HCT116 (cell line): ENCODE results near the gene ITIH4. TPM values are rescaled to one million over a fixed set of nuclear protein-coding genes. Genes with fewer than 3 reads are reported as not detected.

Experiments used
- ATAC-seq: fragments of 200-7000 bp; cut with Tn5 transposase; 2 replicates; pipeline ENCODE4 v1.9.1; 2020; ENCODE audit warnings: mild to moderate bottlenecking, moderate library complexity
- BruUV-seq: library from RNA; stranded (reverse); fragments of 400-500 nt; replicated peaks from 2 replicates; lab custom pipeline; 2021; lab: Mats Ljungman, UMichigan
- CTCF ChIA-PET: fragments of 300-600 bp; sonication (Branson Sonifier 250); formaldehyde crosslinking; loops from one replicate; lab custom pipeline; 2021; ENCODE audit warnings: antibody characterized with exemption; lab: Charles Lee
- POLR2A ChIA-PET: fragments of 300-600, 350-600 bp; sonication (Branson Sonifier 250); formaldehyde crosslinking; loops from one replicate; lab custom pipeline; 2021; ENCODE audit warnings: antibody characterized with exemption; lab: Charles Lee
- RAD21 ChIA-PET, 2 experiments: fragments of 300-600 bp; sonication (Branson Sonifier 250); formaldehyde crosslinking; loops; one replicate each; lab custom pipeline; 2023; ENCODE audit warnings: low total read pairs in 2 of 2; ENCODE audit not compliant: uncharacterized antibody in 2 of 2, unreplicated experiment in 2 of 2, low non-redundant PET in 1 of 2; lab: Charles Lee
- DNase-seq: peaks from one replicate; pipeline ENCODE4 v3.0.0-alpha.2; 2010; ENCODE audit warnings: low read depth, low spot score
- H2AFZ ChIP-seq: fragments of 200-600 bp; shearing (Covaris generic), sonication (generic); 2 replicates; pipeline ENCODE4 v1.6.1; 2017; ENCODE audit warnings: low read depth, mixed run types, mixed read lengths, antibody characterized with exemption, low read length; ENCODE audit not compliant: poor library complexity, severe bottlenecking
- H3K27ac ChIP-seq: 2 replicates; pipeline ENCODE4 v1.5.1; 2012; ENCODE audit warnings: low read depth, low read length
- H3K27me3 ChIP-seq: fragments of 200-600 bp; sonication (generic); 2 replicates; pipeline ENCODE4 v1.6.1; 2016; ENCODE audit warnings: mixed run types, low read length, mixed read lengths; ENCODE audit not compliant: insufficient read depth
- H3K36me3 ChIP-seq, 2 experiments: fragments of 200-500 bp in 1 of 2; fragments of 200-600 bp in 1 of 2; sonication (Bioruptor generic) in 1 of 2; sonication (generic) in 1 of 2; 2 replicates each; pipeline versions ENCODE4 v1.5.1 to v1.6.1; 2014 to 2016; ENCODE audit warnings: low read length in 2 of 2, inconsistent platforms in 1 of 2, mixed read lengths in 1 of 2, mixed run types in 1 of 2; ENCODE audit not compliant: insufficient read depth in 2 of 2, control insufficient read depth in 1 of 2
- H3K4me1 ChIP-seq, 2 experiments: fragments of 200-600 bp in 1 of 2; sonication (generic) in 1 of 2; 2 replicates each; pipeline versions ENCODE4 v1.5.1 to v1.6.1; 2012 to 2017; ENCODE audit warnings: low read length in 2 of 2, inconsistent platforms in 1 of 2, mild to moderate bottlenecking in 1 of 2, mixed read lengths in 1 of 2, mixed run types in 1 of 2, moderate library complexity in 1 of 2; ENCODE audit not compliant: insufficient read depth in 2 of 2, control insufficient read depth in 1 of 2
- H3K4me2 ChIP-seq: fragments of 200-600 bp; sonication (generic); 2 replicates; pipeline ENCODE4 v1.6.1; 2017; ENCODE audit warnings: mixed run types, low read length, mixed read lengths
- H3K4me3 ChIP-seq, 2 experiments: fragments of 200-600 bp in 1 of 2; sonication (generic) in 1 of 2; replicated peaks in 1 of 2; 2 replicates each; pipeline ENCODE4 v1.5.1; 2011 to 2016; ENCODE audit warnings: low read length in 2 of 2, control low read depth in 1 of 2, low read depth in 1 of 2, mild to moderate bottlenecking in 1 of 2, mixed read lengths in 1 of 2, mixed run types in 1 of 2
- H3K79me2 ChIP-seq: fragments of 200-600 bp; sonication (generic); 2 replicates; pipeline ENCODE4 v1.6.1; 2017; ENCODE audit warnings: mild to moderate bottlenecking, mixed run types, low read length, moderate library complexity, mixed read lengths; ENCODE audit not compliant: insufficient read depth
- H3K9ac ChIP-seq: fragments of 200-600 bp; sonication (generic); 2 replicates; pipeline ENCODE4 v1.6.1; 2016; ENCODE audit warnings: low read length, mixed read lengths
- H3K9me2 ChIP-seq: fragments of 200-600 bp; sonication (generic), shearing (Covaris generic); 2 replicates; pipeline ENCODE4 v1.6.1; 2017; ENCODE audit warnings: mixed run types, mild to moderate bottlenecking, moderate library complexity; ENCODE audit not compliant: insufficient read depth
- H3K9me3 ChIP-seq, 2 experiments: fragments of 200-500 bp in 1 of 2; fragments of 200-600 bp in 1 of 2; sonication (Bioruptor generic) in 1 of 2; sonication (generic) in 1 of 2; 2 replicates each; pipeline ENCODE4 v1.6.1; 2014 to 2017; ENCODE audit warnings: low read length in 2 of 2, mixed read lengths in 2 of 2, inconsistent platforms in 1 of 2, low read depth in 1 of 2, mild to moderate bottlenecking in 1 of 2, mixed run types in 1 of 2, moderate library complexity in 1 of 2; ENCODE audit not compliant: control insufficient read depth in 1 of 2, insufficient read depth in 1 of 2
- H4K20me1 ChIP-seq: fragments of 200-600 bp; sonication (generic), shearing (Covaris generic); 2 replicates; pipeline ENCODE4 v1.6.1; 2017; ENCODE audit warnings: mixed run types, mild to moderate bottlenecking, moderate library complexity; ENCODE audit not compliant: insufficient read depth
- CBX3 ChIP-seq: IDR thresholded peaks from 2 replicates; pipeline ENCODE4 v1.6.1; 2012; ENCODE audit warnings: low read depth
- EGR1 ChIP-seq: IDR thresholded peaks from 2 replicates; pipeline ENCODE4 v1.6.1; 2012; ENCODE audit warnings: low read depth
- FOSL1 ChIP-seq: IDR thresholded peaks from 2 replicates; pipeline ENCODE4 v1.6.1; 2012; ENCODE audit warnings: low read depth
- POLR2A ChIP-seq: IDR thresholded peaks from 2 replicates; pipeline ENCODE4 v1.7.0; 2011; ENCODE audit warnings: borderline replicate concordance; ENCODE audit not compliant: insufficient read depth, insufficient read length; ENCODE audit errors: extremely low read depth
- RAD21 ChIP-seq: IDR thresholded peaks from 2 replicates; pipeline ENCODE4 v1.6.1; 2012; ENCODE audit warnings: low read depth, mild to moderate bottlenecking
- SIN3A ChIP-seq: IDR thresholded peaks from 2 replicates; pipeline ENCODE4 v1.6.1; 2012; ENCODE audit warnings: low read depth
- SP1 ChIP-seq: IDR thresholded peaks from 2 replicates; pipeline ENCODE4 v1.6.1; 2012; ENCODE audit warnings: low read depth
- SRF ChIP-seq: IDR thresholded peaks from 2 replicates; pipeline ENCODE4 v1.6.1; 2012; ENCODE audit warnings: low read depth
- YY1 ChIP-seq: IDR thresholded peaks from 2 replicates; pipeline ENCODE4 v1.6.1; 2011; ENCODE audit warnings: low read length, low read depth, moderate library complexity, mild to moderate bottlenecking; ENCODE audit not compliant: insufficient replicate concordance; ENCODE audit errors: extremely low read depth
- ZNF274 ChIP-seq: fragments of 200-500 bp; sonication (Bioruptor generic); IDR thresholded peaks from 2 replicates; pipeline ENCODE4 v1.6.1; 2014; ENCODE audit warnings: mild to moderate bottlenecking, low read depth, low read length, inconsistent platforms
- intact Hi-C: fragments of 100-400 bp; cut with micrococcal nuclease; formaldehyde crosslinking; loops from 2 replicates; pipeline ENCODE4 v1.10.0; 2022
- total RNA-seq: library from RNA; stranded (reverse); gene quantifications from one replicate; pipeline ENCODE4 v1.2.1, GENCODE V29; 2021; ENCODE audit not compliant: unreplicated experiment
- TF ChIP-seq, protein P1 (sequence below), 3 experiments: fragments of 200-600 bp in 1 of 3; sonication (generic) in 1 of 3; IDR thresholded peaks in 2 of 3; conservative IDR thresholded peaks in 1 of 3; 2 replicates each; pipeline ENCODE4 v1.5.1; 2012 to 2017; ENCODE audit warnings: low read depth in 2 of 3, low read length in 2 of 3, antibody characterized with exemption in 1 of 3, borderline replicate concordance in 1 of 3, control low read depth in 1 of 3, mild to moderate bottlenecking in 1 of 3, mixed read lengths in 1 of 3, mixed run types in 1 of 3, moderate library complexity in 1 of 3; ENCODE audit not compliant: insufficient read depth in 1 of 3
- TF ChIP-seq, protein P2 (sequence below): IDR thresholded peaks from 2 replicates; pipeline ENCODE4 v1.6.1; 2012

ITIH4 gene
- total RNA-seq, 1 experiment from 2014 or later = 4.1 TPM

DNA sequence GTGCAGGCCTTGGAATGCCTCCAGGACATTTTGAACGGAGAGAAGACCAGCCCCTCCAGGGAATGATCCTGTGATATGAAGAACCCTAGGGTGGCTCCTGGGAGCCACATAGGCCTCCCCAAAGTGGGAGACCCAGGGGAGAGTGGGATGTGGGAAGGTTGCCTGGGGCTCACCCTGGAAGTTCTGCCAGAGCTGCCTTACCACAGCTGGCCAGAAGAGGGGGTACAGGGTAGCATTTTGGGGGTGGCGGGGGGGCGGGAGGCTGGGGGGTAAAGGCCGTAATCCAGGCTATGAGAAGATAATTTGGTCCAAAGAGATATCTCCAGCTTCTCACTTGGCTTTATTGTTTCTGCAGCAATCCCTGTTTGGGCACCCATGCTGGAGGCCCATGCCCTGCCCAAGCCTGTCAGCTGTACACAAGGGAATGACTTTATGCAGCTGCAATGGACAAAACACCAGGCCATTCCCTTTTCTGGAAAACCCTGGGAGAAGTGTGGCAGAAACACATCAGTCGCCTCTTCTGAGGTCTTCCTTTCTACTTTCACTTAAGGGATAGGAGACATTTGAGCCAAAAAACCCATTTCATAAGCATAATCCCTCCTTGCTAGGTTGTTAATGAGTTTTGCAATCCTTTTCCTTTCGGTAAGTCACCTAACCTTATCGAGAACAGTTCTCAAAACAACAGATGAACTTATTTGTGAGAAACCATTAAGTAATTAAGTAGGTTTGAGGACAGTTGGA is 15.4 kb upstream of the ITIH4 start:
- CTCF ChIA-PET = no interaction called here
- TF ChIP-seq, protein P1, sequence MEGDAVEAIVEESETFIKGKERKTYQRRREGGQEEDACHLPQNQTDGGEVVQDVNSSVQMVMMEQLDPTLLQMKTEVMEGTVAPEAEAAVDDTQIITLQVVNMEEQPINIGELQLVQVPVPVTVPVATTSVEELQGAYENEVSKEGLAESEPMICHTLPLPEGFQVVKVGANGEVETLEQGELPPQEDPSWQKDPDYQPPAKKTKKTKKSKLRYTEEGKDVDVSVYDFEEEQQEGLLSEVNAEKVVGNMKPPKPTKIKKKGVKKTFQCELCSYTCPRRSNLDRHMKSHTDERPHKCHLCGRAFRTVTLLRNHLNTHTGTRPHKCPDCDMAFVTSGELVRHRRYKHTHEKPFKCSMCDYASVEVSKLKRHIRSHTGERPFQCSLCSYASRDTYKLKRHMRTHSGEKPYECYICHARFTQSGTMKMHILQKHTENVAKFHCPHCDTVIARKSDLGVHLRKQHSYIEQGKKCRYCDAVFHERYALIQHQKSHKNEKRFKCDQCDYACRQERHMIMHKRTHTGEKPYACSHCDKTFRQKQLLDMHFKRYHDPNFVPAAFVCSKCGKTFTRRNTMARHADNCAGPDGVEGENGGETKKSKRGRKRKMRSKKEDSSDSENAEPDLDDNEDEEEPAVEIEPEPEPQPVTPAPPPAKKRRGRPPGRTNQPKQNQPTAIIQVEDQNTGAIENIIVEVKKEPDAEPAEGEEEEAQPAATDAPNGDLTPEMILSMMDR (IDR thresholded peaks at IDR 0.05 in 2 of 3, conservative IDR thresholded peaks at IDR 0.05 in 1 of 3; ENCODE audit: borderline replicate concordance in 1 of 3, insufficient read depth in 1 of 3, low read depth in 2 of 3, low read length in 2 of 3) = peak in 2 of 3 experiments; percentile 41 to 51; a peak in 4 of 6 replicates
- TF ChIP-seq ZNF274 = no peak
- Histone ChIP-seq H3K27me3 (no peaks in the 10 kb centered on the region), H3K9me3 (no peaks in the 10 kb centered on the region), H3K4me2 (no peak overlapping the region), H3K9ac (no peak overlapping the region), H2AFZ (no peak overlapping the region), H3K79me2 (no peaks in the 10 kb centered on the region), H3K36me3 (no peaks in the 10 kb centered on the region), H3K4me3 (no peak overlapping the region), H4K20me1 (no peaks in the 10 kb centered on the region), H3K27ac (no peak overlapping the region), H3K9me2 (no peaks in the 10 kb centered on the region), H3K4me1 (no peaks in the 10 kb centered on the region)
- no TSS peak for BruUV-seq
- POLR2A ChIA-PET = no interaction called here
- ATAC-seq (peak; percentile 78), DNase-seq (no peak)
- RAD21 ChIA-PET = no interaction called here
- intact Hi-C loops = no loop called here

DNA sequence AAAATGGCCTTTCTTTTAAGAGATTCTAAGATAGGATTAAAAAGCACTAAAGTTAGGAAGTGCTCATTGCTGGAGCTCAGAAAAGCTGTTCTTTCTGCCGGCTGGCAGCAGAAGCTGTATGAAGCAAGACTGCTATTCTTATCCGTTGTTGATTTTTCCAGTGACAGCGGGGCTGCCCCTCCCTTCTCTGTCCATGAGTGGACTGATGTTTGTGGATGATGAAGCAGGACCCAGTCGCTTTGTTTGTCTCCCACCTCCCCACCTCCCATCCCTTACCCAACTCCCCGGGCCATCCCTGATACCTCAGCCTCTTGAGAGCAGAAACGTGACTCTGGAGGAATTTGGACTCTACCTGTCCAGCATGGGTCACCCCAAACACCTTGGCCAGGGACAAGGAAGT is 14.7 kb upstream of the ITIH4 start:
- Histone ChIP-seq H3K27me3 (no peaks in the 10 kb centered on the region), H3K4me3 (no peak overlapping the region), H3K4me1 (no peaks in the 10 kb centered on the region), H3K9me2 (no peaks in the 10 kb centered on the region), H3K9me3 (no peaks in the 10 kb centered on the region), H3K36me3 (no peaks in the 10 kb centered on the region), H3K4me2 (no peak overlapping the region), H3K27ac (no peak overlapping the region), H4K20me1 (no peaks in the 10 kb centered on the region), H2AFZ (no peak overlapping the region), H3K79me2 (no peaks in the 10 kb centered on the region), H3K9ac (no peak overlapping the region)
- ATAC-seq (no peak), DNase-seq (no peak)
- ChIA-PET CTCF (no interaction called here), POLR2A (no interaction called here), RAD21 (no interaction called here)
- TF ChIP-seq YY1 (no peak), FOSL1 (no peak), CBX3 (no peak), SP1 (no peak), SRF (no peak), EGR1 (no peak), ZNF274 (no peak), SIN3A (no peak), RAD21 (no peak), POLR2A (no peak)
- TF ChIP-seq, protein P1 (IDR thresholded peaks at IDR 0.05 in 2 of 3, conservative IDR thresholded peaks at IDR 0.05 in 1 of 3; ENCODE audit: borderline replicate concordance in 1 of 3, insufficient read depth in 1 of 3, low read depth in 2 of 3, low read length in 2 of 3) = no peak
- TF ChIP-seq, protein P2, sequence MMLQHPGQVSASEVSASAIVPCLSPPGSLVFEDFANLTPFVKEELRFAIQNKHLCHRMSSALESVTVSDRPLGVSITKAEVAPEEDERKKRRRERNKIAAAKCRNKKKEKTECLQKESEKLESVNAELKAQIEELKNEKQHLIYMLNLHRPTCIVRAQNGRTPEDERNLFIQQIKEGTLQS = no peak
- no TSS peak for BruUV-seq
- intact Hi-C loops = no loop called here
